IMR-90 (cell line): Measurements from ENCODE around the gene DNAH6. TPM values are rescaled to one million over a fixed set of nuclear protein-coding genes. Genes with fewer than 3 reads are reported as not detected.

Experiments used
- ATAC-seq: fragments of 200-7000 bp; cut with Tn5 transposase; 2 replicates; pipeline ENCODE4 v1.9.1; 2020; ENCODE audit warnings: low read depth, mild to moderate bottlenecking, moderate library complexity
- BruUV-seq: library from RNA; stranded (reverse); fragments of 400-500 nt; replicated peaks from 2 replicates; lab custom pipeline; 2021; lab: Mats Ljungman, UMichigan
- CTCF ChIA-PET: fragments of 300-600 bp; formaldehyde crosslinking; extraction: SDS; loops from one replicate; lab custom pipeline; 2021; ENCODE audit warnings: antibody characterized with exemption; lab: Yijun Ruan, JAX
- POLR2A ChIA-PET: fragments of 300-600 bp; sonication (Branson Sonifier 250); formaldehyde crosslinking; loops from one replicate; lab custom pipeline; 2022; ENCODE audit warnings: antibody characterized with exemption; ENCODE audit not compliant: unreplicated experiment; lab: Charles Lee
- DNase-seq: peaks from one replicate; pipeline ENCODE4 v3.0.0; 2013
- H2AFZ ChIP-seq: replicated peaks from 2 replicates; pipeline ENCODE3; 2013; ENCODE audit warnings: low read length, mild to moderate bottlenecking; ENCODE audit not compliant: poor library complexity
- H2AK5ac ChIP-seq: 2 replicates; pipeline ENCODE4 v1.6.1; 2013; ENCODE audit warnings: low read depth, low read length, inconsistent platforms
- H2AK9ac ChIP-seq: replicated peaks from 2 replicates; pipeline ENCODE3; 2013; ENCODE audit warnings: mild to moderate bottlenecking, low read depth, low read length, moderate library complexity; ENCODE audit not compliant: poor library complexity
- H2BK120ac ChIP-seq: 2 replicates; pipeline ENCODE4 v1.6.1; 2013; ENCODE audit warnings: low read depth, low read length, inconsistent platforms
- H2BK15ac ChIP-seq: 3 replicates; pipeline ENCODE4 v1.6.1; 2013; ENCODE audit warnings: low read depth, low read length, inconsistent platforms
- H2BK20ac ChIP-seq: 2 replicates; pipeline ENCODE4 v1.6.1; 2013; ENCODE audit warnings: low read depth, mild to moderate bottlenecking, inconsistent platforms, low read length, moderate library complexity
- H2BK5ac ChIP-seq: 2 replicates; pipeline ENCODE4 v1.6.1; 2013; ENCODE audit warnings: mild to moderate bottlenecking, low read depth, low read length, inconsistent platforms; ENCODE audit not compliant: poor library complexity, severe bottlenecking
- H3K14ac ChIP-seq: replicated peaks from 2 replicates; pipeline ENCODE4 v1.6.1; 2013; ENCODE audit warnings: low read depth, low read length, inconsistent platforms
- H3K18ac ChIP-seq: 2 replicates; pipeline ENCODE4 v1.6.1; 2013; ENCODE audit warnings: low read depth, low read length, control low read depth
- H3K23ac ChIP-seq: 2 replicates; pipeline ENCODE4 v1.6.1; 2013; ENCODE audit warnings: low read depth, low read length, inconsistent platforms
- H3K27ac ChIP-seq: 2 replicates; pipeline ENCODE4 v1.5.1; 2013; ENCODE audit warnings: mild to moderate bottlenecking, control low read depth, low read length; ENCODE audit not compliant: insufficient read depth
- H3K27me3 ChIP-seq: 2 replicates; pipeline ENCODE4 v1.6.1; 2013; ENCODE audit warnings: low read length; ENCODE audit not compliant: control insufficient read depth, insufficient read depth
- H3K36me3 ChIP-seq: 2 replicates; pipeline ENCODE4 v1.6.1; 2013; ENCODE audit warnings: low read length, mixed read lengths; ENCODE audit not compliant: control insufficient read depth, insufficient read depth
- H3K4ac ChIP-seq: 2 replicates; pipeline ENCODE4 v1.6.1; 2013; ENCODE audit warnings: low read depth, low read length, inconsistent platforms
- H3K4me1 ChIP-seq: 2 replicates; pipeline ENCODE4 v1.6.1; 2013; ENCODE audit warnings: low read length, mixed read lengths; ENCODE audit not compliant: control insufficient read depth, insufficient read depth
- H3K4me2 ChIP-seq: 2 replicates; pipeline ENCODE4 v1.6.1; 2013; ENCODE audit warnings: low read depth, mild to moderate bottlenecking, control low read depth, low read length, moderate library complexity
- H3K4me3 ChIP-seq: 2 replicates; pipeline ENCODE4 v1.5.1; 2013; ENCODE audit warnings: low read depth, mild to moderate bottlenecking, control low read depth, low read length, moderate library complexity; ENCODE audit not compliant: insufficient read depth
- H3K56ac ChIP-seq: 2 replicates; pipeline ENCODE4 v1.6.1; 2013; ENCODE audit warnings: low read length, inconsistent platforms; ENCODE audit not compliant: insufficient read depth; ENCODE audit errors: extremely low read depth
- H3K79me1 ChIP-seq, 2 experiments: 2 replicates each; pipeline ENCODE4 v1.6.1; 2013; ENCODE audit warnings: low read length in 2 of 2, inconsistent platforms in 1 of 2, low read depth in 1 of 2
- H3K9ac ChIP-seq: 2 replicates; pipeline ENCODE4 v1.6.1; 2013; ENCODE audit warnings: low read depth, low read length, control low read depth
- H3K9me1 ChIP-seq: 2 replicates; pipeline ENCODE4 v1.6.1; 2013; ENCODE audit warnings: low read length, inconsistent platforms; ENCODE audit not compliant: insufficient read depth
- H3K9me3 ChIP-seq: 2 replicates; pipeline ENCODE4 v1.6.1; 2013; ENCODE audit warnings: low read length; ENCODE audit not compliant: control insufficient read depth, insufficient read depth
- H4K20me1 ChIP-seq: 2 replicates; pipeline ENCODE4 v1.6.1; 2013; ENCODE audit warnings: low read length, inconsistent platforms; ENCODE audit not compliant: insufficient read depth
- H4K5ac ChIP-seq: 2 replicates; pipeline ENCODE4 v1.6.1; 2013; ENCODE audit warnings: mild to moderate bottlenecking, low read depth, low read length, control low read depth
- H4K8ac ChIP-seq, 2 experiments: 2 replicates each; pipeline ENCODE4 v1.6.1; 2013; ENCODE audit warnings: low read depth in 2 of 2, low read length in 2 of 2, control low read depth in 1 of 2, inconsistent platforms in 1 of 2
- H4K91ac ChIP-seq: 2 replicates; pipeline ENCODE4 v1.6.1; 2013; ENCODE audit warnings: low read depth, low read length, inconsistent platforms; ENCODE audit not compliant: insufficient read depth
- CHD1 ChIP-seq: IDR thresholded peaks from 2 replicates; pipeline ENCODE4 v1.6.1; 2012; ENCODE audit warnings: low read depth, low read length, improper control_type of control experiment
- FOS ChIP-seq: fragments of 150-350 bp; IDR thresholded peaks from 2 replicates; pipeline ENCODE4 v1.6.1; 2016; ENCODE audit warnings: low read depth, low read length
- MAZ ChIP-seq: IDR thresholded peaks from 2 replicates; pipeline ENCODE4 v1.6.1; 2012; ENCODE audit warnings: low read depth, mild to moderate bottlenecking, low read length, improper control_type of control experiment, moderate library complexity, borderline replicate concordance
- MXI1 ChIP-seq: IDR thresholded peaks from 2 replicates; pipeline ENCODE4 v1.6.1; 2012; ENCODE audit warnings: low read depth, mild to moderate bottlenecking, low read length, moderate library complexity, borderline replicate concordance
- NFE2L2 ChIP-seq: fragments of 150-350 bp; IDR thresholded peaks from 2 replicates; pipeline ENCODE4 v1.6.1; 2016; ENCODE audit warnings: low read depth, mild to moderate bottlenecking, low read length
- POLR2A ChIP-seq: IDR thresholded peaks from 2 replicates; pipeline ENCODE4 v1.6.1; 2012; ENCODE audit warnings: mild to moderate bottlenecking, low read depth, low read length
- RAD21 ChIP-seq: IDR thresholded peaks from 2 replicates; pipeline ENCODE4 v1.6.1; 2012; ENCODE audit warnings: low read length, improper control_type of control experiment
- RCOR1 ChIP-seq: IDR thresholded peaks from 2 replicates; pipeline ENCODE4 v1.6.1; 2012; ENCODE audit warnings: mild to moderate bottlenecking, low read length, improper control_type of control experiment; ENCODE audit not compliant: insufficient replicate concordance
- RFX5 ChIP-seq: IDR thresholded peaks from 2 replicates; pipeline ENCODE4 v1.8.0; 2012; ENCODE audit warnings: low read depth, mild to moderate bottlenecking, low read length, moderate library complexity
- SMC3 ChIP-seq: fragments of 150-350 bp; IDR thresholded peaks from 2 replicates; pipeline ENCODE4 v1.6.1; 2016; ENCODE audit warnings: low read depth, mild to moderate bottlenecking, antibody characterized with exemption, low read length, moderate library complexity
- WGBS, 2 experiments: methylation state at CpG; one replicate each; pipeline versions ENCODE4 v1.1.5 to v1.1.7; 2013; ENCODE audit warnings: missing lambda C conversion rate in 2 of 2; ENCODE audit not compliant: insufficient read length in 1 of 2; ENCODE audit errors: extremely low coverage in 2 of 2; 5-methylcytosine and 5-hydroxymethylcytosine counted together
- dilution Hi-C: fragments of 300-500 bp; cut with HindIII; formaldehyde crosslinking; loops from one replicate; pipeline ENCODE4 v1.14.3; 2018; ENCODE audit warnings: low sequenced_read_pairs; ENCODE audit not compliant: unreplicated experiment
- in situ Hi-C: fragments of 300-500 bp; cut with MboI; formaldehyde crosslinking; loops from 3 replicates; pipeline ENCODE4 v1.14.3; 2019; ENCODE audit warnings: low sequenced_read_pairs, inconsistent platforms, mixed read lengths
- intact Hi-C: fragments of 100-400 bp; cut with micrococcal nuclease; formaldehyde crosslinking; loops from 2 replicates; pipeline ENCODE4 v1.10.0; 2022
- polyA plus RNA-seq, 3 experiments: library from polyadenylated mRNA; depleted of rRNA; stranded (reverse); fragments of >200 nt; gene quantifications; 2 replicates each; pipeline ENCODE4 v1.2.3, GENCODE V29; 2012; ENCODE audit warnings: low replicate concordance in 1 of 3
- total RNA-seq: library from RNA; depleted of rRNA; stranded (reverse); fragments of >200 nt; gene quantifications from 2 replicates; pipeline ENCODE4 v1.2.3, GENCODE V29; 2012
- TF ChIP-seq, protein P1 (sequence below): conservative IDR thresholded peaks from 2 replicates; pipeline ENCODE4 v1.5.1; 2012; ENCODE audit warnings: mild to moderate bottlenecking, low read depth, low read length, improper control_type of control experiment
- TF ChIP-seq, protein P2 (sequence below): fragments of 150-350 bp; IDR thresholded peaks from 2 replicates; pipeline ENCODE4 v1.6.1; 2017; ENCODE audit warnings: mild to moderate bottlenecking, antibody characterized with exemption, low read length, low read depth

Gene DNAH6
- total and polyA plus RNA-seq, 2 of the 4 experiments (the other 2 are of a cell fraction), result under 0.01 to 0.07 TPM

DNA sequence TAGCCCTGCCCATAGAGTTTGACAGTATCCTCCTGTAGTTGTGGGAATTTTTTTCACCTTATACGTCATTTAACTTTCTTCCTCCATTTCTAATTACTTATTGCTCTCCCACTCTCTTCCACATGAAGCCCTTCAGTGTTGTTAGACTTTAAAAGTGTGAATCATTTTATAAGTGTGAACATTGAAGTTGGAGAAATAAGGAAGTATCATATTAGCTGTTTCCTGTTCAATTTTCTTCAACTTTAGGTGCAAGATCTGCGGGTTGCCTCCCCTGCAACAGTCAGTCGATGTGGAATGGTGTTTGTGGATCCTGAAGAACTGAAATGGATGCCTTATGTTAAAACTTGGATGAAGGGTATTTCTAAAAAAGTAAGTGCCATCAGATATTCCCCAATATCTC is 138.1 kb downstream of the DNAH6 start:
- WGBS, 2 experiments, result no CpG with 5 or more reads among the region's 3 CpGs

More for the DNA sequence above, 138.1 kb downstream of the DNAH6 start:
- POLR2A ChIA-PET, result no interaction called here
- Histone ChIP-seq H3K23ac (no peak overlapping the region), H4K5ac (no peak overlapping the region), H2BK20ac (no peak overlapping the region), H3K4ac (no peak overlapping the region), H3K4me2 (no peak overlapping the region), H3K36me3 (no peaks in the 10 kb centered on the region), H2AK5ac (no peak overlapping the region), H4K91ac (no peak overlapping the region), H3K56ac (no peak overlapping the region), H4K20me1 (no peaks in the 10 kb centered on the region), H3K9me3 (no peaks in the 10 kb centered on the region), H3K27ac (no peak overlapping the region), H3K18ac (no peak overlapping the region), H3K9ac (no peak overlapping the region), H3K4me1 (no peaks in the 10 kb centered on the region), H2BK120ac (no peak overlapping the region), H3K14ac (no peak overlapping the region), H3K4me3 (no peak overlapping the region), H3K79me1 (no peaks in the 10 kb centered on the region), H2BK15ac (no peak overlapping the region), H2BK5ac (no peak overlapping the region), H3K9me1 (no peaks in the 10 kb centered on the region), H4K8ac (no peak overlapping the region), H2AK9ac (no peak overlapping the region), H3K27me3 (peaks cover 12% of the 10 kb centered on the region), H2AFZ (no peak overlapping the region)
- BruUV-seq, result no TSS peak
- ATAC-seq, result no peak
- dilution Hi-C loops, result no loop called here
- CTCF ChIA-PET, result no interaction called here
- no peak for DNase-seq
- intact Hi-C loops, result no loop called here
- in situ Hi-C loops, result no loop called here
- TF ChIP-seq, protein P1, sequence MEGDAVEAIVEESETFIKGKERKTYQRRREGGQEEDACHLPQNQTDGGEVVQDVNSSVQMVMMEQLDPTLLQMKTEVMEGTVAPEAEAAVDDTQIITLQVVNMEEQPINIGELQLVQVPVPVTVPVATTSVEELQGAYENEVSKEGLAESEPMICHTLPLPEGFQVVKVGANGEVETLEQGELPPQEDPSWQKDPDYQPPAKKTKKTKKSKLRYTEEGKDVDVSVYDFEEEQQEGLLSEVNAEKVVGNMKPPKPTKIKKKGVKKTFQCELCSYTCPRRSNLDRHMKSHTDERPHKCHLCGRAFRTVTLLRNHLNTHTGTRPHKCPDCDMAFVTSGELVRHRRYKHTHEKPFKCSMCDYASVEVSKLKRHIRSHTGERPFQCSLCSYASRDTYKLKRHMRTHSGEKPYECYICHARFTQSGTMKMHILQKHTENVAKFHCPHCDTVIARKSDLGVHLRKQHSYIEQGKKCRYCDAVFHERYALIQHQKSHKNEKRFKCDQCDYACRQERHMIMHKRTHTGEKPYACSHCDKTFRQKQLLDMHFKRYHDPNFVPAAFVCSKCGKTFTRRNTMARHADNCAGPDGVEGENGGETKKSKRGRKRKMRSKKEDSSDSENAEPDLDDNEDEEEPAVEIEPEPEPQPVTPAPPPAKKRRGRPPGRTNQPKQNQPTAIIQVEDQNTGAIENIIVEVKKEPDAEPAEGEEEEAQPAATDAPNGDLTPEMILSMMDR, result no peak
- no peak for TF ChIP-seq CHD1
- TF ChIP-seq MAZ, result no peak
- no peak for TF ChIP-seq RAD21
- TF ChIP-seq NFE2L2, result no peak
- no peak for TF ChIP-seq RFX5
- TF ChIP-seq FOS, result no peak
- no peak for TF ChIP-seq POLR2A
- no peak for TF ChIP-seq MXI1
- no peak for TF ChIP-seq SMC3
- no peak for TF ChIP-seq RCOR1
- TF ChIP-seq, protein P2, sequence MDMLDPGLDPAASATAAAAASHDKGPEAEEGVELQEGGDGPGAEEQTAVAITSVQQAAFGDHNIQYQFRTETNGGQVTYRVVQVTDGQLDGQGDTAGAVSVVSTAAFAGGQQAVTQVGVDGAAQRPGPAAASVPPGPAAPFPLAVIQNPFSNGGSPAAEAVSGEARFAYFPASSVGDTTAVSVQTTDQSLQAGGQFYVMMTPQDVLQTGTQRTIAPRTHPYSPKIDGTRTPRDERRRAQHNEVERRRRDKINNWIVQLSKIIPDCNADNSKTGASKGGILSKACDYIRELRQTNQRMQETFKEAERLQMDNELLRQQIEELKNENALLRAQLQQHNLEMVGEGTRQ, result no peak
